Neural progenitor cell (in vitro differentiated cells): ENCODE data around the gene OPRL1.

ENCODE experiments used
- EZH2 ChIP-seq: fragments of 200-600 bp; sonication (generic); IDR thresholded peaks from 2 replicates; pipeline ENCODE4 v1.6.1; 2017; ENCODE audit warnings: antibody characterized with exemption, mild to moderate bottlenecking, moderate library complexity
- TF ChIP-seq, protein P1 (sequence below): fragments of 200-600 bp; sonication (generic); IDR thresholded peaks from 2 replicates; pipeline ENCODE4 v1.5.1; 2017; ENCODE audit warnings: antibody characterized with exemption, mild to moderate bottlenecking

DNA sequence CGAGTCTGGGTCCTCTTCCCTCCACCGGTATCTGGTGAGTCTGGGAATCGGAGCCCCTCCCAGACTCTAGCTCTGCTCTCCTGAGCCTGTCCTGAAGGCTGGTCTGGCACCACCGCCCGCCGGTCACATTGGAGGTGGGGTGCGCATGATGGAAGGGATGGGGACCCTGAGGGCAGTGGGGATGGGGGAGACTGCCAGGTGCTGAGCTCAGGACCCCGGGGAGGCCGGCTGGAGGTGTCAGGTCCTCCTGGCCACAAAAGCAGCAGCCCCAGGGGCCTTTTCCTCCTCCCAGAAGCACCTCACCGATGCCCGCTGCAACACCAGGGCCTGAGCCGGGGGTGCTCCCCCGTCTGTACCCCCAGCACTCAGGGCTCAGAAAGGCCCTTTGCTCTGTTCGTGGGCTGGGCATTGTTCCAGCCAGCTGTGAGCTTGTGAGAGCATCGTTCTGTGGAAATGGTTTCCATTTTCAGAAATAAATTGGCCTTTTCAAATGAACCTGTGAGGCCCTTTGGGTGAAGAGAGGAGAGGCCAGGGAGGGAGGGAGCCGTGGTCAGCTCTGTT is 30.0 kb downstream of the OPRL1 start:
- TF ChIP-seq, protein P1, sequence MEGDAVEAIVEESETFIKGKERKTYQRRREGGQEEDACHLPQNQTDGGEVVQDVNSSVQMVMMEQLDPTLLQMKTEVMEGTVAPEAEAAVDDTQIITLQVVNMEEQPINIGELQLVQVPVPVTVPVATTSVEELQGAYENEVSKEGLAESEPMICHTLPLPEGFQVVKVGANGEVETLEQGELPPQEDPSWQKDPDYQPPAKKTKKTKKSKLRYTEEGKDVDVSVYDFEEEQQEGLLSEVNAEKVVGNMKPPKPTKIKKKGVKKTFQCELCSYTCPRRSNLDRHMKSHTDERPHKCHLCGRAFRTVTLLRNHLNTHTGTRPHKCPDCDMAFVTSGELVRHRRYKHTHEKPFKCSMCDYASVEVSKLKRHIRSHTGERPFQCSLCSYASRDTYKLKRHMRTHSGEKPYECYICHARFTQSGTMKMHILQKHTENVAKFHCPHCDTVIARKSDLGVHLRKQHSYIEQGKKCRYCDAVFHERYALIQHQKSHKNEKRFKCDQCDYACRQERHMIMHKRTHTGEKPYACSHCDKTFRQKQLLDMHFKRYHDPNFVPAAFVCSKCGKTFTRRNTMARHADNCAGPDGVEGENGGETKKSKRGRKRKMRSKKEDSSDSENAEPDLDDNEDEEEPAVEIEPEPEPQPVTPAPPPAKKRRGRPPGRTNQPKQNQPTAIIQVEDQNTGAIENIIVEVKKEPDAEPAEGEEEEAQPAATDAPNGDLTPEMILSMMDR: no peak
- no peak for TF ChIP-seq EZH2
